HG02973 (cell line): ENCODE data around the gene FAM117A.
"Not testable (repeated sequence)": the region's sequence is repeated elsewhere in the genome, so short reads cannot be mapped to it uniquely, and the experiment has no call there.

Source experiments
- ATAC-seq: cut with Tn5 transposase; IDR thresholded peaks from one replicate; pipeline ENCODE4 v1.9.1; 2021; ENCODE audit warnings: moderate library complexity; ENCODE audit not compliant: unreplicated experiment

Gene FAM117A

GRCh38 chr17:49681106-49681979 is 82.6 kb downstream of the FAM117A start:
- no peak for ATAC-seq

GRCh38 chr17:49680314-49680713 is 83.6 kb downstream of the FAM117A start:
- ATAC-seq, result no peak

GRCh38 chr17:49677933-49678847 is 85.7 kb downstream of the FAM117A start, which contains the start of gene SPOP:
Gene SPOP, minus strand, starts transcription at chr17:49678097. Its CDS starts 55,287 bp downstream, at chr17:49622810.
- peak; percentile 70 for ATAC-seq

- peak; percentile 36 for ATAC-seq
These were observed 86.6 kb downstream of the FAM117A start for GRCh38 chr17:49677134-49677932.

GRCh38 chr17:49676276-49676868 is 87.6 kb downstream of the FAM117A start:
- ATAC-seq, result peak; percentile 64

- ATAC-seq, result no peak
These were observed 89.4 kb downstream of the FAM117A start for GRCh38 chr17:49674507-49674906.

GRCh38 chr17:49673679-49674078 is 90.3 kb downstream of the FAM117A start:
- not testable (repeated sequence) for ATAC-seq

- ATAC-seq, result no peak
These were observed 93.3 kb downstream of the FAM117A start for GRCh38 chr17:49670641-49671040.

- ATAC-seq, result no peak
These were observed 93.9 kb downstream of the FAM117A start for GRCh38 chr17:49670002-49670401.

- no peak for ATAC-seq
These were observed 96.1 kb downstream of the FAM117A start for GRCh38 chr17:49667854-49668253.

GRCh38 chr17:49664706-49665211 is 99.2 kb downstream of the FAM117A start:
- ATAC-seq, result no peak
